Cardiac fibroblast (primary cell): Measurements from ENCODE around the gene DEFB126.
A peak's percentile ranks its signal among the peaks of the same experiment; 100 is the strongest.
"Not testable (repeated sequence)": the region's sequence is repeated elsewhere in the genome, so short reads cannot be mapped to it uniquely, and the experiment has no call there.

Source experiments
- DNase-seq, 2 donors: peaks; one replicate each; pipeline versions ENCODE4 v3.0.0 to v3.0.0-alpha.2; 2010; ENCODE audit warnings: low read depth in 2 of 2
- H3K4me3 ChIP-seq, 2 donors: replicated peaks in 1 of 2; 1 replicate in 1 of 2; 2 replicates in 1 of 2; pipeline ENCODE4 v1.5.1; 2011; ENCODE audit warnings: low read depth in 2 of 2, low read length in 2 of 2, mild to moderate bottlenecking in 2 of 2, moderate library complexity in 1 of 2
- CTCF ChIP-seq: IDR thresholded peaks from one replicate; pipeline ENCODE4 v1.5.1; 2011; ENCODE audit warnings: low read depth, mild to moderate bottlenecking, low read length, inconsistent platforms

Gene DEFB126

GRCh38 chr20:142290-142689, at the start of gene DEFB126:
Gene DEFB126, plus strand, starts transcription at chr20:142590. Its CDS starts 39 bp downstream, at chr20:142629.
- TF ChIP-seq CTCF = no peak
- H3K4me3 ChIP-seq = no peak within 1 kb of the TSS
- DNase-seq = no peak

- DNase-seq = no peak
- no peak overlapping the region for H3K4me3 ChIP-seq
- no peak for TF ChIP-seq CTCF
Observed at GRCh38 chr20:93641-94040, 48.7 kb upstream of the DEFB126 start.

- no peak for TF ChIP-seq CTCF
- DNase-seq = no peak
Observed at GRCh38 chr20:95215-95614, 47.2 kb upstream of the DEFB126 start.

GRCh38 chr20:97691-98090, 44.7 kb upstream of the DEFB126 start:
- DNase-seq, H3K4me3 ChIP-seq: not testable (repeated sequence)

More at GRCh38 chr20:95215-95614, 47.2 kb upstream of the DEFB126 start:
- no peak overlapping the region for H3K4me3 ChIP-seq

GRCh38 chr20:101975-102374, 40.4 kb upstream of the DEFB126 start:
- no peak for TF ChIP-seq CTCF
- DNase-seq = no peak

GRCh38 chr20:103456-103855, 38.9 kb upstream of the DEFB126 start:
- no peak for DNase-seq
- no peak for TF ChIP-seq CTCF
- no peak overlapping the region for H3K4me3 ChIP-seq

More at GRCh38 chr20:101975-102374, 40.4 kb upstream of the DEFB126 start:
- H3K4me3 ChIP-seq = no peak overlapping the region

GRCh38 chr20:112396-112795, 30.0 kb upstream of the DEFB126 start:
- no peak for TF ChIP-seq CTCF
- no peak overlapping the region for H3K4me3 ChIP-seq
- DNase-seq = peak in 1 of 2 donors; percentile 5
